ENCODE data around the gene ECI2.
"Not testable (repeated sequence)": the region's sequence is repeated elsewhere in the genome, so short reads cannot be mapped to it uniquely, and the experiment has no call there.

DNA sequence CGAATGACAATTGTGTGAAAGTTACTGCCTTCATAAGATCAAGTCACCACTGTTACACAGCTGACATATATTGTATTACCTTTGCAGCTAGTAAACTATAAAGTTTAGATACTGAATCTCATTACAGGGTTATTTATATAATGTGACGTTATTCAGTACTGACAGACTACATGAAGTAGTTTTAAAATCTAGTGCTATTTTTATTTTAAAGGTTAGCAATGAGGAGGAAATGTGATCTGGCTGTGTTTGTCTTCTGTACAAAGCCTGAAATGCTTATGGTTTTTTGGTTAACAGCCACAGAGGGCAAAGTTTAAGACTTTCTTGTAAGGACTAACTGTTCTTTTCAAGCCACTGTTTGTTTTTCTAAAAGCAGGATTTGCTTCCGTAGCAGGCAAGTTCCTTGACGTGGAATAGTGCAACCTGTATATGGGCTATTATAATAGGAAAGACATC lies 26.0 kb downstream of the ECI2 start:
- TF ChIP-seq, protein P1, sequence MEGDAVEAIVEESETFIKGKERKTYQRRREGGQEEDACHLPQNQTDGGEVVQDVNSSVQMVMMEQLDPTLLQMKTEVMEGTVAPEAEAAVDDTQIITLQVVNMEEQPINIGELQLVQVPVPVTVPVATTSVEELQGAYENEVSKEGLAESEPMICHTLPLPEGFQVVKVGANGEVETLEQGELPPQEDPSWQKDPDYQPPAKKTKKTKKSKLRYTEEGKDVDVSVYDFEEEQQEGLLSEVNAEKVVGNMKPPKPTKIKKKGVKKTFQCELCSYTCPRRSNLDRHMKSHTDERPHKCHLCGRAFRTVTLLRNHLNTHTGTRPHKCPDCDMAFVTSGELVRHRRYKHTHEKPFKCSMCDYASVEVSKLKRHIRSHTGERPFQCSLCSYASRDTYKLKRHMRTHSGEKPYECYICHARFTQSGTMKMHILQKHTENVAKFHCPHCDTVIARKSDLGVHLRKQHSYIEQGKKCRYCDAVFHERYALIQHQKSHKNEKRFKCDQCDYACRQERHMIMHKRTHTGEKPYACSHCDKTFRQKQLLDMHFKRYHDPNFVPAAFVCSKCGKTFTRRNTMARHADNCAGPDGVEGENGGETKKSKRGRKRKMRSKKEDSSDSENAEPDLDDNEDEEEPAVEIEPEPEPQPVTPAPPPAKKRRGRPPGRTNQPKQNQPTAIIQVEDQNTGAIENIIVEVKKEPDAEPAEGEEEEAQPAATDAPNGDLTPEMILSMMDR (IDR thresholded peaks at IDR 0.05), result not testable (repeated sequence)
- peak; percentile 64 to 79 for TF ChIP-seq EP300 (IDR thresholded peaks at IDR 0.05)

Measured in tibial nerve (tissue), 4 donors.